Activated naive CD8-positive, alpha-beta T cell treated with anti-CD3 and anti-CD28 coated beads, Interleukin-2, amount 50 U/mL, for 16 hours (primary cell): ENCODE data around the gene MCFD2.
"Not testable (repeated sequence)": the region's sequence is repeated elsewhere in the genome, so short reads cannot be mapped to it uniquely, and the experiment has no call there.

Source experiments
- DNase-seq: peaks from one replicate; pipeline ENCODE4 v3.0.0-alpha.2; 2020; ENCODE audit warnings: low read depth, low spot score

MCFD2 gene

DNA sequence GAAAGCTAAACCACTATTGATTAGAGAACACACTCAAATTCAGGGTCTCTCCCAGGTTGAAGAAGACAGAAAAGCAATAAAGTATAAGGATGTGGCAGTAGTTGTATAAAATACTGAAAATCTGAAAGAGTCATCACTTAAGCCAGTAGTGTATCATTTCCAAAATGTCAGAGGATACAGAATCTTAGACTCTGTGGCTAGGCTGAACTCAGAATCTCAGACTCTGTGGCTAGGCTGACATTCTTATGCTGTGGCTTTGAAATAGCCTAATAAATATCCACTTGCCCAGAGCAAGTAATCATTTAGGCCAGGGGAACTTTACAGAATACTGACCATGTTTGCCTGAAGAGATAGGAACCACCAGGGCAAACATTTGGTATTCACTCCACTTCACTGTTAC, 13.1 kb downstream of the MCFD2 start:
- DNase-seq = no peak

DNA sequence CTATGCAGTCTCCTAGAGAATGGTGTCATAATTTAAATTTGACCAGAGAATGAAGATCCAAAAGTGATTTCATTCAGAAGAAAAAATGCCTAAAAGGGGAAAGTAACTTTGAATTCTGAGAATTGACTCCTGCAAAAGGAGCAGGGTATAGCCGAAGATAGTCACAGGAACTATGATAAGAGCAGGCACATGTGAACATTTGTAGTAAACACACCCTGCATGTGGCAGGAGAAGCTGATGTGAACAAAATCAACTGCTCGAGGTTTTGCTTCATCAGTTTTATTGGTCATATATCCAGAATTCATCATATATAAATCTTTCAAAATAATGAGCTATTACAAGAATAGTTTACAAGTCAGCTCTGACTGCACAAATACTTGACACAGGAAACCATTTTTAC, 14.0 kb downstream of the MCFD2 start:
- DNase-seq = no peak

DNA sequence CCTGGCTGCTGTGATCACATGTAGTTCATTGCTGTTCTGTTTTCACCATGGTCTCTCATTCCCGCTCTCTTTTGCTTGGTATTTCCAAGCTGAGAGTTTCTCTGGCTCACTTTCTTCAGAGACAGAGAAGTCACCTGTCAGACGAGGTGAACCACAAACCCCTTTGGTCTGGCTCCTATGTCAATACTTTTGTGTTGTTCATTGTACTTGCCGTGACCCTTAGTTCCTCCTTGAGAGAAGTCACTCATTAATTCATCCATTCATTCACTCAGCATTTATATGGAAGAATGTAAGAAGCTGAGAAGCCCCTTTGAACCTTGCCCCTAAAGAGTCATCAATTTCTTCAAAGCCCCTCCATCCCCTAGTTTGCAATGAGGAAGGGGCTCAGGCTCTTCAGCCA, 15.2 kb downstream of the MCFD2 start:
- no peak for DNase-seq

DNA sequence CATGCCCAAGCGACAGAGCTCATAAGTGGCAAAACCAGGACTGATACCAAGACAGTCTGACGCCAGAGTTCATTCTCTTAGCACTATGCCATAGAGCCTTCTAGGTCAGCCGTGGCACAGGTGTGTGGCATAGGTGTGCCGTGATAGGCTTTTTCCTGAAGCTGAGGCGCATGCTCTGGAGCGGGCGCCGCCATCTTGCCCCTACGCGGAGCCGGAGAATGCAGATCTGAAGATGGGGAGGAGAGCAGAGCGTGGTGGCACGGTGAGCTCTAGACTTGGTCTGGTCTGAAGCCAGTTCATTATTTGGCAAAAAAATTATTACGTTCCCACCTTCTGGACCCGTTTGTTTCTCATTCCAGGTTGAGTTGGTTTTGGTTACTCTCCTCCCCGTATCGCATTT, 16.6 kb downstream of the MCFD2 start:
- DNase-seq = no peak

DNA sequence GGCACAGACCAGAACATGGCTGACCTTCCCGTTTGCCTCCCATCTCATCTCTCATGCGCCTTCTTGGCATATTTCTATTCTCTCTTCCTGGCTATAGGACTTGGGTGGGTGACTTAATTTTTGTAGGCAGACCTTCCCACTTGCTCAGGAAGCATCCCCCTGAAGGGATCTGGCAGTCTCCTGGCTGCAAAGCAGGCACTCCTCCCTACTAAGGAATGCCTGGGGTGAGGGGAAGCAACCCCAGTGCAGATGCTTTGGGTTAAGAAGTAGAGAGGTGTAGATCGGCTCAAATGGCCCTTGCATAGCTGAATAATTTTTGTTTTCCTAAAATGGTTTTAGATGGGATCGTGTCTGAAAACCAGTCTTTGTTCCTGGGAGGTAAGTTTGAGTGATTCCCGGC, 17.6 kb downstream of the MCFD2 start:
- DNase-seq = no peak

DNA sequence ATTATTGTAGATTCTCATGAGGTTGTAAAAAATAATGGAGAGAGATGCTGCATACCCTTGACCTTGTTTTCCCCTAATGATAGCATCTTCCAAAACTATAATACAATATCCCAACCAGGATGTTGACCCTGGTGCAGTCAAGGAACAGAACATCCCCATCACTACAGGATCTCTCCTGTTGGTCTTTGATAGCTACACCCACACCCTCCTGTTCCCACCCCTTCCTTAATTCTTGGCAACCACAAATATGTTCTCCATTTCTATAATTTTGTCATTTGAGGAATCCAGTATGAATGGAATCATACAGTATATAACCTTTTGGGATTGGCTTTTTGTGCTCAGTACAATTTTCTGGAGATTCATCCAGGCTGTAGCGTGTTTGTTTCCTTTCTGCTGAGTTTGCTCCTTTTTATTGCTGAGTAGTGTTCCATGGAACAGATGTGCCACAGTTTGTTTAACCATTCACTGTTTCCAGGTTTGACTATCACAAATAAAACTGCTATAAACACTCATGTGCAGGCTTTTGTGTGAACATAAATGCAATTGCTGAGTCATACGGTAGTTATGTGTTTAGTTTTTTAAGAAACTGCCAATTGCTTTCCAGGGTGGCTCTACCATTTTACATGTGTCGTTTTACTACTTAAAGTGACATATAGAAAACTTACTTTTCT, 22.2 kb downstream of the MCFD2 start:
- no peak for DNase-seq

DNA sequence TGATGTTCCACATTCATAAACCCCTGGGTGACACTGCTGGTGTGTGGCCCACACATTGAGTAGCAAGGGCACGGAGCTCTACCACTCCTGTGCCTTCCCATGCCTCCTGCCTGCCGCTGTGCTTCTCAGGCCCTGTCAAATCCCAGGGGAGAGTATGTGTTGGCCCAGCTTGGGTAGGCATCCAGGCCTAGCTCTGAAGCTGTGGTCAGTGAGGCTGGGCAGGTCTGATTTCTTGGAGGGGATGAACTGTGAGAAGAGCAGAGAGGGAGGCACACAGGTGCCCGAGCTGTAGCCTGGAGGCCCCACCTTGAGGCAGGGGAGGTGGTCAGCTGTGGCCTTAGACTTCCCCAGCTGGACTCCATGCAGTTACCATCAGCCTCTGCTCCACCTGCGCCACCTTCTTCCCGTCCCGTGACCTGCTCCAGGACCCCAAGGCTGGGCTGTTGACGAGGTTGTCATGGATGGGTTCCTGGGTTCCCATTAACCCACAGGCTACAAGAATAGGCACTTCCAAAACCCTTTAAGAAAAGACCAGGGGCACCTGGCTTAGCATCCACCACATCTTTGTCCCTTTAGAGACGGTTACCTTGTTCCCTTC, 23.6 kb downstream of the MCFD2 start:
- no peak for DNase-seq

DNA sequence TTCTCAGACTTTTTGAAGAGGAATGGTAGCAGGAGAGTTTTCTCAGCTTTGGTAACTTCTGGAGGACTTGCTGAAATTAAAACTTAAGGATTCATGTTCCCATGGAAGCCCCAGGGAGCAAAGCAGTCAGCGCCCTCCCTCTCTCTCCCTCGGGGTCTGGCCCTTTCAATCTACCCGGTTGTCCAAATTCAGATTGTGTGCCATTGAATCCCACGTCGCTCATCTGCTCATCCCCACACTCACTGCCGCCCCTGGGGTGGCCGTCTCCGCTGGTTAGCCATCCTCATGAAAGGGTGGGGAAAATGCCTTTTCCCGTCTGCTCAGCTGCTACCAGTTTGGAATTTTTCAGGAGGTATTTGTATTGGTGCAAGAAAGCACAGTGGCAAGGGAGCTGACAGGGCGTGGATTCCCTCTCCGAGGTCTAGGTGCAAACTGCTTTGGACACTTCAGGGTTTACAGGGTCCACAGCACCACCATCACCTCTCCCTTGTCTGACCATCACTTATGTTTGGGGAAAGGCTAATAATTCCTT, 27.1 kb downstream of the MCFD2 start:
- DNase-seq = no peak

DNA sequence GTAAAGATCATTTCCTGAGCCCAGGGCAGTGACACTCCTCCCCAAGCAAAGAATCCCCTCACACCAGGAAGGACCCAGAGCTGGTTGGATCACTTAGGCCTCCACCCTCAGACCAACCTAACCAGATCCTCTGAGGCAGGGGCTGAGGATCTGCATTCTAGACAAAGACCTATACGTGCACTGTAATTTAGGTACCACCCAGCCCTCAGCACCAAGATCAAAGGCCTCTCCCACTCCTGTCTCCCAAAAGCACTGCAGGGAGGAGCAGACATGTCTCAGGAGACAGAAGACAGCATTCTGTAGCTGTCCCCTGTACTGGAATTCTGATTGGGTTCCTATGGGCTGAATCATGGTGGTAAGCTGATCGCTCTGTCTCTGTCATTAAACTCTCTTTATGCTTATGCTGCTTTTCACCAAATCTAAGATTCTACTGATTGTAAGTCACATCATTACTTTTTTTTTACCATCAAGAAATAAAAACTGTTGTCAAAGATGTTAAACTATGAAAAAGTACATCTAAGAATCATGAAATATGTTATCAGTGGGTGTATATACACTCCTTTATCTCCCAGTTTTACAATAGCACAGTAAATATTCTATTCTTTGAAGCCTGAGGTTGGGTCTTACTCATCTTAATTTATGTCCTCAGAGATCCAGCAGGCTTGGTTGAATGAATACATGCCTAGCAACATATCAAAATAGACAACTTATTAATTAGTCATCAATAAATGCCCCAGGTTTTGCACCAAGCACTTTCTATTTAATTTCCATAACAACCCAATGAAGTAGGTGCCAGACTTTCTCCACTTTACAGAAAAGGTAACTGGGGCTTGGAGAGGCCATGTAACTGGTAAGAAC, 28.3 kb downstream of the MCFD2 start:
- DNase-seq = no peak

DNA sequence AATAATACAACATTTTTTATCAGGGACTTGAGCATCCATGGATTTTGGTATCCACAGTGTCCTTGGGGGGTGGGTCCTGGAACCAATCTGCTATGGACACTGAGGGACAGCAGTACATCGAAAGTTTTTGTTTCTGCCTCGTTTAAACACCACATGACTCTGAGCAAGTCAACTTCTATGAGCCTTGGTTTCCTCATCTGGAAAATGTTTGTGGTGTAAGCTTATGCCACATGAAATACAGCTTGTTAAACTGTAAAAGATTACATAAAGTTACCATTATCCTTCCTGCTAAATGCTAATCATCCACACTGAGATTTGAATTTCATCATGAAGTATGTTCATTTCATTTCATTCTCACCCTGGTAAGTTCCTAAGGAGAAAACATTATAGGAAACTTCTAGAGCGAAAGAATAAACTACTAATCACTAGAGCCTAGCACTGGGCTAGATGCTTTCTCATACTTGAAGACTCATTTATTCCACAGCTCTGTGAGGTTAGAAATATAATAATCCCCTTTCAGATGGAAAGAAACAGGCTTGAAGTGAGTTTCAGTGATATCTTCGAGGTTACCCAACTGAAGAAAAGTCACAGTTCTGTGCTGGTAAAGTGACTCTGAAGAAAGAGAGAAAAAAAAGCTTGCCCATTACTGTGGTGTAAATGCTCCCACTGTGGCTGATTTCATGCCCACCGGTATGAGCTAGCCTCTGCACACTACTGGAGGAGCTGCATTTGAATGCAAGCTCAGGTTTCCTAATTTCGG, 29.2 kb downstream of the MCFD2 start:
- DNase-seq = no peak

DNA sequence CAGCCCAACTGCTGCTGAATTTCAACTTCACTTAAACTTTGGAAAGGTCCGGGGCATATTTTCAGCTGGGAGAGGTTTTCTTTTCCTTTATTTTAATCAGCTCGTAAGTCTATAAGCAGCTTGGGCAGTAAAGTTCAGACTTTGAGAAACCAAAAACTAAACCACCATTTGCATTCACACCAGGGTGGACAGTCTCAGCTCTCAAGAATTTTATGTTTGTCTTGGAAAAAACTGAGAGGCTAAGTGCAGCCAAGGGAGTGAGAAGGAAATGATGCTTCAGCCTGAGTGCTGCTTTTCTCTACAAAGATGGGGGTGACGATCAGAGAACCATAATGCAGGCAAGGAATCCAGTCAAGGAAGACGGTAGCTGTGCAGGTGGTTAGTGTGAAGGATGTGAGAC, 30.2 kb downstream of the MCFD2 start:
- DNase-seq = no peak

DNA sequence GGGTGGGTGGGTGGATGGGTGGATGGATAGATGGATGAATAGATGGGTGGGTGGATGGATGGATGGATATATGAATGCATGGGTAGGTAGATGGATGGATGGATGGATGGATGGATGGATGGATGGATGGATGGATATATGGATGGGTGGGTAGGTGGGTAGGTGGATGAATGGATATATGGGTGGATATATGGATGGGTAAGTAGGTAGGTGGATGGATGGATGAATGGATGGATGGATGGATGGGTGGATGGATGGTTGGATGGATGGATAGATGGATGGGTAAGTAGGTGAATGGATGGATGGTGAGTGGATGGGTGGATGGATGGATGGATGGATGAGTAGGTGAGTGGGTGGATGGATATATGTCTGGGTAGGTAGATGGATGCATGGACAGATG, 36.1 kb downstream of the MCFD2 start:
- DNase-seq = no peak

DNA sequence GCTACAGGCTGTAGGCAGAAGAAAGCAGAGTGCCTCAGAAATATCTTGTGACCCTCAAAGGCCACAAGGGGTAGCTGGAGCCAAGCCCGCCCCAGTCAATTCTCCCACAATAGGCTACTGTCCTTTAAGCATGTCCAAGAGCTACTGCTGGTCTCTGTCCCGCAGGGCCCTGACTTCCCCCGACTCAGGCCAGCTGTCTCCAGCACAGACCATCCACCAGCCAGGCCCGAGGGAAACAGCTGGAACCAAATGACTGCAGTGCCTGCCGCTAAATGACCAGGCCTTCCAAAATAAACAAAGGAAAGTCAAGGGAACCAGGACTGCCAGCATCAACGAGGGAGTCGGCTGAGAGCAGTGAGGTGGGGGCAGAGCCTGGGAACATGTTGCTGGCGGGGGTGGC, 36.7 kb downstream of the MCFD2 start:
- DNase-seq = no peak

DNA sequence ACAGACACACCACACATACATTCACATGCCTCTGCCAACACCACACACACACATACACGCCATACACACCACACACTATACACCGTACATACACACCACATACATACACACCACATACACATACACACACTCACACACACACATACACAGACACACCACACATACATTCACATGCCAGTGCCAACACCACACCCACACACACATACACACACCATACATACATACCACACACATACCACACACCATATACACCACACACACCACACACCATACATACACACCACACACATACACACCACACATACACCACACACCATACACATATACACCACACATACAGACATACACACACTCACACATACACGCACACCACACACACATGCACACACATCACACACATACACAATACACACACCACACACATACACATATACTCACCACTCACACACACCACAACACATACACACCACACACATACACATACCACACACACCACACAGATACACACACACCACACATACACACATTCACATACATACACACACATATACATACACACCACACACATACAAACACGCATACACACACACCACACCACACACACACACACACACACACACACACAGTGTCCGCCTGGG, 37.2 kb downstream of the MCFD2 start:
- no peak for DNase-seq

DNA sequence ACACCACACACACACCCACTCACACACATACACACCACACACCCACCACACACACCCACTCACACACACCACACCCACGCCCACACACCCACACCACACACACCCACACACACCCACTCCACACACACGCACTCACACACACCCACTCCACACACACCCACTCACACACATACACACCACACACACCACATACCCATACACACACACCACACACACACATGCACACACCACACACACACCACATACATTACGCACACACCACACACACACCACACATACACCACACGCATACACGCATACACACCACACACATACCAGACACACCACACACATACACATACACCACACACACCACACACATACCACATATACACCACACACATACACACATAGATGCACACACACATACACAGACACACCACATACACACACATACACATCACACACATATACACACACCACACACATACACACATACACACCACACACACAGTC, 37.9 kb downstream of the MCFD2 start:
- no peak for DNase-seq

DNA sequence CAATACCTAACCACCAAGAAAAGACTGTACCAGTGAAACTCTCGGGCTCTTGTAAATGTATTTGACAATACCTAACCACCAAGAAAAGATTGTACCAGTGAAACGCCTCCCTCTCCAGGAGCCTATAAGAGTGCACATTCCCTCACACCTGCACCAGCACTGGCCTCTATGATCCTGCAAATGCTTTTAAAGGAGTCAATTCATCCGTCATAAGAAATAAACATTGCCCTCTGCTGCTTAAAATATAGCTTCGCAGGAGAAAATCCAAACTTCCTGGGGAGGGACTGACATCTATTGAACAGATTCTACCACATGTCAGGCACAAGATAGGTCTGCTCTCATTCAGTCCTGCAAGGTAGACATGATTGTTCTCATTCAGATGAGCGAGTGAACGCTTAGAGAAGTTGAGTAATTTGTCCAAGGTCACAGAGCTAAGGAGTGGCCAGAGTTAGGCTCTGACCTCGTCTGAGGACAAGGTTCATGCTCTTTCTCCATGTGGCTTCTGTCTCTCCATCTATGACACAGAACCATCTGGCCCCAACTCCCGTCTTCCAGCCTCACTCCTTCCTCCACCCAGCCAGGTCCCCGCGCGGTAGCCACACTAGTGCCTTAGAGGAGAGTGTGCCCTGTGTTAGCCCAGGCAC, 38.7 kb downstream of the MCFD2 start:
- no peak for DNase-seq

DNA sequence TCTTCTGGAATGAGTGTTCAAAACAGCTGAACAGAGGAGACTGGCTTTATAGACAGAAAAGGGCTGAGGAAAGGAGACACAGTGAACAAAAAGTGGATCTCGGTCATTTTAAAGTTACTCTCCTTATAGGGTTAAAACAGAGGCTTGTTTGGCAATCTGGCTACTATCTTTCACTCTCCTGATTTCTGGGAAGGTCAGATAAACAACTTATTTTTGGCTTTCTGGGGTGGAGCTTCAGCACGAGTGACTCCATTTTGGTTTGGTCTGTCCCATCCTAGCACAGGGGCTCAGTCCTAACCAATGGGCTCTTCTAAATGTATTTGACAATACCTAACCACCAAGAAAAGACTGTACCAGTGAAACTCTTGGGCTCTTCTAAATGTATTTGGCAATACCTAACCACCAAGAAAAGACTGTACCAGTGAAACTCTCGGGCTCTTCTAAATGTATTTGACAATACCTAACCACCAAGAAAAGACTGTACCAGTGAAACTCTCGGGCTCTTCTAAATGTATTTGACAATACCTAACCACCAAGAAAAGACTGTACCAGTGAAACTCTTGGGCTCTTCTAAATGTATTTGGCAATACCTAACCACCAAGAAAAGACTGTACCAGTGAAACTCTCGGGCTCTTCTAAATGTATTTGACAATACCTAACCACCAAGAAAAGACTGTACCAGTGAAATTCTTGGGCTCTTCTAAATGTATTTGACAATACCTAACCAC, 39.5 kb downstream of the MCFD2 start:
- DNase-seq = not testable (repeated sequence)

DNA sequence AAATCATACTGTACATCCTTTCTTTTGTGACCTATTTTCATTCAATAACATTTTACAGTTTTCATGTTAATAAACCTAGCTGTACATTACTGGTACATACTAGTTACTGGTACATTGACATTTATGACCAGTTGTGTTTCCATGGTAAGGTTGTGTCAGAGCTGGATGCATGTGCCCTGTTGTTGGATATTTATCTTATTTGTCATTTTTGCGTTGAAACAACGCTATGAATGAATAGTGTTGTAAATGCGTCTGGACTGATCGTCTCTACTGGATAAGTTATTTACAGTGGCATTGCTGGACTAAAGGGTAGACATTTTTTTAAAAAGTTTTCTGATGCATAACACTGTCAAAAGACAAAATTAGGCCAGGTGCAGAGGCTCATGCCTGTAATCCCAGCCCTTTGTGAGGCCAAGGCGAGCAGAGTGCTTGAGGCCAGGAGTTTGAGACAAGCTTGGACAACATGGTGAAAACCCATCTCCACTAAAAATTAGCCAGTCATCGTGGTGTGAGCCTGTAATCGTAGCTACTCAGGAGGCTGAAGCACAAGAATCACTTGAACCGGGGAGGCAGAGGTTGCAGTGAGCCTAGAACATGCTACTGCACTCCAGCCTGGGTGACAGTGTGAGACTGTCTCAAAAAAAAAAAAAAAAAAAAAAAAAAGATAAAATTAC, 40.2 kb downstream of the MCFD2 start:
- no peak for DNase-seq

DNA sequence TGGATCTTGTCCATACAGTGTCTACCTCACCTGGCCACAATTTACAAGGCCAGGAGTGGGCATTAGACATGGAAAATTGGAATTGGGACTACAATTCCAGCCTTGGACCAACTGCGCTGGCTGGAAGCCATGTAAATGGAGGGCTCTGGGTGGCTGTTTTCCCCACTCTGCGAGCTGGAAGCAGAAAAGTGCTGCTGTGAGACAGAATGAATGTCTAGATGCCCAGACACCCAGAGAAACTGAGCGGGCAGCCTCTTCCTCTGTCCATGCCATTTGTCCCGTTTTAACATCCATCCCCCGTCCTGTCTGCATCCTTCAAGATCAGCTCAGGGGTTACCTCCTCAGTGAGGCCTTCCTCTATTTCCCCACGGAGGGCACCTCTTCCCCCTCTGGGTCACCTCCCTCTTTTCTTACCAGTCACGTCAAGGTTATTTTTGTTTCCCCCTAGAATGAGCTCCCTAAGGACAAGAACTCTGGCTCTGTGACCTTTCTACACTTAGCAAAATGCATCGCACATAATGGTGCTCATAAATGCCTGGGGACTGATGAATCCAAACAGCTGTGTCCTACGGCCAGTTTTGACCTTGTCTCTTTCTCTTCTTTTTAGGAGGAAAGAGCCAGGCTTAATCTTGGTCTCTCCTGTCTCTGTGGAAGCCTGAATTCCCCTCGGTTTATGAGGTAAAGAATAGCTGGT, 41.2 kb downstream of the MCFD2 start:
- DNase-seq = no peak
